SU-DHL-6 (cell line): Measurements from ENCODE around the gene CCNL2.

Source experiments
- CTCF ChIP-seq: fragments of 200-600 bp; sonication (generic); IDR thresholded peaks from one replicate; pipeline ENCODE4 v1.5.1; 2017; ENCODE audit warnings: antibody characterized with exemption, mild to moderate bottlenecking, low read length, moderate library complexity; ENCODE audit not compliant: insufficient read depth, poor library complexity, severe bottlenecking
- EZH2phosphoT487 ChIP-seq: fragments of 200-600 bp; sonication (generic), shearing (Covaris generic); conservative IDR thresholded peaks from 2 replicates; pipeline ENCODE4 v1.6.1; 2018; ENCODE audit warnings: mild to moderate bottlenecking, antibody characterized with exemption, low read length, moderate library complexity, mixed read lengths

GRCh38 chr1:1371364-1371745 is 27.8 kb downstream of the CCNL2 start:
- TF ChIP-seq CTCF (no peak), EZH2phosphoT487 (no peak)
